Caco-2 (cell line): ENCODE measurements around the gene TMSB10. TPM values are rescaled to one million over a fixed set of nuclear protein-coding genes. Genes with fewer than 3 reads are reported as not detected.
A peak's percentile ranks its signal among the peaks of the same experiment; 100 is the strongest.

Experiments used
- BruUV-seq: library from RNA; stranded (reverse); fragments of 400-500 nt; replicated peaks from 2 replicates; lab custom pipeline; 2021; lab: Mats Ljungman, UMichigan
- CTCF ChIA-PET: fragments of 300-600 bp; sonication (Branson Sonifier 250); formaldehyde crosslinking; loops from one replicate; lab custom pipeline; 2022; ENCODE audit warnings: antibody characterized with exemption; lab: Charles Lee
- POLR2A ChIA-PET: fragments of 300-600 bp; sonication (Branson Sonifier 250); formaldehyde crosslinking; loops from one replicate; lab custom pipeline; 2022; ENCODE audit warnings: antibody characterized with exemption; lab: Charles Lee
- DNase-seq, 2 experiments: peaks; one replicate each; pipeline versions ENCODE4 v3.0.0 to v3.0.0-alpha.2; 2020 to 2022
- H3K27me3 ChIP-seq: replicated peaks from 2 replicates; pipeline ENCODE4 v1.6.0; 2011; ENCODE audit warnings: low read length; ENCODE audit not compliant: control insufficient read depth, insufficient read depth
- H3K36me3 ChIP-seq: 2 replicates; pipeline ENCODE4 v1.5.1; 2011; ENCODE audit warnings: low read length; ENCODE audit not compliant: control insufficient read depth, insufficient read depth
- H3K4me1 ChIP-seq: fragments of 250-450 bp; sonication (Bioruptor Pico); 2 replicates; pipeline ENCODE4 v1.5.1; 2020; ENCODE audit warnings: mild to moderate bottlenecking
- H3K4me3 ChIP-seq: 2 replicates; pipeline ENCODE4 v1.5.1; 2011; ENCODE audit warnings: low read depth, mild to moderate bottlenecking, control low read depth, low read length
- H3K9me3 ChIP-seq: fragments of 250-450 bp; sonication (Bioruptor Pico); 2 replicates; pipeline ENCODE4 v1.5.1; 2020; ENCODE audit warnings: mild to moderate bottlenecking, moderate library complexity
- H3K27ac Mint-ChIP-seq: one replicate; pipeline ENCODE4 v1.8.0; 2022; ENCODE audit warnings: mixed read lengths; ENCODE audit not compliant: unreplicated experiment
- H3K27me3 Mint-ChIP-seq: one replicate; pipeline ENCODE4 v1.8.0; 2022; ENCODE audit warnings: mixed read lengths; ENCODE audit not compliant: insufficient read depth, unreplicated experiment
- H3K36me3 Mint-ChIP-seq: one replicate; pipeline ENCODE4 v1.8.0; 2022; ENCODE audit warnings: mild to moderate bottlenecking, mixed read lengths; ENCODE audit not compliant: insufficient read depth, unreplicated experiment
- H3K4me1 Mint-ChIP-seq: one replicate; pipeline ENCODE4 v1.8.0; 2022; ENCODE audit warnings: low read depth, mixed read lengths; ENCODE audit not compliant: unreplicated experiment
- H3K4me3 Mint-ChIP-seq: one replicate; pipeline ENCODE4 v1.8.0; 2022; ENCODE audit warnings: mild to moderate bottlenecking, moderate library complexity, mixed read lengths; ENCODE audit not compliant: unreplicated experiment
- H3K9me3 Mint-ChIP-seq: one replicate; pipeline ENCODE4 v1.8.0; 2022; ENCODE audit warnings: mixed read lengths; ENCODE audit not compliant: unreplicated experiment
- intact Hi-C: fragments of 100-400 bp; cut with micrococcal nuclease; formaldehyde crosslinking; loops from one replicate; pipeline ENCODE4 v1.10.0; 2022; ENCODE audit not compliant: unreplicated experiment
- total RNA-seq: library from RNA; stranded (reverse); gene quantifications from 2 replicates; pipeline ENCODE4 v1.2.3, GENCODE V29; 2022
- TF ChIP-seq, protein P1 (sequence below), 2 experiments: fragments of 200-600 bp in 1 of 2; IDR thresholded peaks; 1 replicate in 1 of 2; 2 replicates in 1 of 2; pipeline versions ENCODE4 v1.5.1 to v1.8.0; 2011 to 2022; ENCODE audit warnings: antibody characterized with exemption in 1 of 2, control low read depth in 1 of 2, inconsistent platforms in 1 of 2, low read depth in 1 of 2, low read length in 1 of 2, mild to moderate bottlenecking in 1 of 2, moderate library complexity in 1 of 2; ENCODE audit not compliant: insufficient read depth in 1 of 2, severe bottlenecking in 1 of 2, unreplicated experiment in 1 of 2

The TMSB10 gene
- total RNA-seq, 1 experiment from 2014 or later = 1,258 TPM

DNA sequence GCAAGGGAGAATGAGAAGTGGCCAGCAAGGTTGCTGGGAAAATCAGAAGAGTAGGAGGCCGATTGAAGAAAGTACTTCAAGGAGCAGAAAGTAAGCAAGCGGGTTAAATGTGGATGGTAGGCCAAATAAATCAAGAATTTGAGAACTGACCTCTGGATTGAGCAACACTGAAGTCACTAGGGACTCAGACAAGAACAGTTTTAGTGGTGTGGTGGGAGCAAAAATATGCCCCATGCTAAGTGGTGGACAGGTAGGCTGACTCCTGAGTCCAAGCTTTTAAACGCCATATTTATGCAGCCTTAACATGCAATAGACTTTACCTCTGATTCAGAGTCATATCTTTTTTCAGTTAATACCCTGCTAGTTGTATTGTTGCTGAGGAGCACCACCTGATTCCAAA is 29.1 kb upstream of the TMSB10 start:
- intact Hi-C loops = no loop called here
- peaks cover 18% of the 10 kb centered on the region for H3K27me3 Mint-ChIP-seq

GRCh38 chr2:84878459-84878858 is 27.0 kb upstream of the TMSB10 start:
- intact Hi-C loops = no loop called here
- H3K9me3 ChIP-seq = no peaks in the 10 kb centered on the region
- no peak for DNase-seq
- CTCF ChIA-PET = no interaction called here
- Mint-ChIP-seq H3K27ac (no peak overlapping the region), H3K4me1 (peaks cover 7% of the 10 kb centered on the region), H3K4me3 (no peak overlapping the region), H3K9me3 (no peaks in the 10 kb centered on the region), H3K36me3 (peaks cover 6% of the 10 kb centered on the region), H3K27me3 (peaks cover 22% of the 10 kb centered on the region)
- H3K4me3 ChIP-seq = no peak overlapping the region
- POLR2A ChIA-PET = no interaction called here
- BruUV-seq = no TSS peak
- no peaks in the 10 kb centered on the region for H3K27me3 ChIP-seq
- TF ChIP-seq, protein P1, sequence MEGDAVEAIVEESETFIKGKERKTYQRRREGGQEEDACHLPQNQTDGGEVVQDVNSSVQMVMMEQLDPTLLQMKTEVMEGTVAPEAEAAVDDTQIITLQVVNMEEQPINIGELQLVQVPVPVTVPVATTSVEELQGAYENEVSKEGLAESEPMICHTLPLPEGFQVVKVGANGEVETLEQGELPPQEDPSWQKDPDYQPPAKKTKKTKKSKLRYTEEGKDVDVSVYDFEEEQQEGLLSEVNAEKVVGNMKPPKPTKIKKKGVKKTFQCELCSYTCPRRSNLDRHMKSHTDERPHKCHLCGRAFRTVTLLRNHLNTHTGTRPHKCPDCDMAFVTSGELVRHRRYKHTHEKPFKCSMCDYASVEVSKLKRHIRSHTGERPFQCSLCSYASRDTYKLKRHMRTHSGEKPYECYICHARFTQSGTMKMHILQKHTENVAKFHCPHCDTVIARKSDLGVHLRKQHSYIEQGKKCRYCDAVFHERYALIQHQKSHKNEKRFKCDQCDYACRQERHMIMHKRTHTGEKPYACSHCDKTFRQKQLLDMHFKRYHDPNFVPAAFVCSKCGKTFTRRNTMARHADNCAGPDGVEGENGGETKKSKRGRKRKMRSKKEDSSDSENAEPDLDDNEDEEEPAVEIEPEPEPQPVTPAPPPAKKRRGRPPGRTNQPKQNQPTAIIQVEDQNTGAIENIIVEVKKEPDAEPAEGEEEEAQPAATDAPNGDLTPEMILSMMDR (IDR thresholded peaks at IDR 0.05; ENCODE audit: insufficient read depth in 1 of 2, low read depth in 1 of 2, low read length in 1 of 2, severe bottlenecking in 1 of 2, unreplicated experiment in 1 of 2) = no peak
- H3K4me1 ChIP-seq = peaks cover 11% of the 10 kb centered on the region; the same call in 1 of the 2 replicates
- H3K36me3 ChIP-seq = no peaks in the 10 kb centered on the region

More for the DNA sequence above, 29.1 kb upstream of the TMSB10 start:
- Mint-ChIP-seq H3K27ac (peak overlapping the region; percentile 8), H3K36me3 (peaks cover 6% of the 10 kb centered on the region), H3K4me1 (no peaks in the 10 kb centered on the region), H3K4me3 (no peak overlapping the region), H3K9me3 (no peaks in the 10 kb centered on the region)
- H3K36me3 ChIP-seq = no peaks in the 10 kb centered on the region
- ChIA-PET POLR2A (no interaction called here), CTCF (no interaction called here)
- no peak for DNase-seq
- H3K27me3 ChIP-seq = no peaks in the 10 kb centered on the region
- no peak overlapping the region for H3K4me3 ChIP-seq
- TF ChIP-seq, protein P1 (IDR thresholded peaks at IDR 0.05; ENCODE audit: insufficient read depth in 1 of 2, low read depth in 1 of 2, low read length in 1 of 2, severe bottlenecking in 1 of 2, unreplicated experiment in 1 of 2) = no peak
- H3K9me3 ChIP-seq = no peaks in the 10 kb centered on the region
- no TSS peak for BruUV-seq
- peaks cover 10% of the 10 kb centered on the region; the same call in 1 of the 2 replicates for H3K4me1 ChIP-seq

DNA sequence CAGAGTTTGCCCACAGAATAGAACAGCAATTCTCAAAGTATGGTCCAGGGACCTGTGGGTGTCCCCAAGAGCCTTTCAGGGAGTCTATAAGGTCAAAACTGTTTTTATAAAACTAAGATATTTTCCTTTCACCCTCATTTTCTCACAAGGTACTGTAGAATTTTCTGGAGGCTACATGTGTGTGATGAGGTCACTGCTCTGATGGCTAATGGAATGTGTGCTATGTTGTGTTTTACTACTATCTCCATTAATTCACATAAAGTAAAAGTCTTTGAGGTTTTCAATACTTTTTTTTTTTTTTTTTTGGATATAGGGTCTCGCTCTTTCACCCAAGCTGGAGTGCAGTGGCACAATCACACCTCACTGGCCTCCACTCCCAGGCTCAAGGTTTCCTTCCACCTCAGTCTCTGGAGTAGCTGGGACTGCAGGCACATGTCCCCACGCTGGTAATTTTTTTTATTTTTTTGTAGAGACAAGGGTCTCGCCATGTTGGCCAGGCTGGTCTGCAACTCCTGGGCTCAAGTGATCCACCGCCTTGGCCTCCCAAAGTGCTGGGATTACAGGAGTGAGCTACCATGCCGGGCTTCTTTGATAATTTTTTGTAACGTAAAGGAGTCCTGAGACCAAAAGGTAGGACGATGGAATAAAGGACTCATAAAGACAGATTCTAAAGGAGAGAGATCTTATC is 26.4 kb upstream of the TMSB10 start:
- H3K9me3 Mint-ChIP-seq = no peaks in the 10 kb centered on the region
- H3K27me3 ChIP-seq = no peaks in the 10 kb centered on the region
- ChIA-PET CTCF (no interaction called here), POLR2A (no interaction called here)
- no peaks in the 10 kb centered on the region for H3K9me3 ChIP-seq
- peaks cover 6% of the 10 kb centered on the region for H3K36me3 Mint-ChIP-seq
- H3K27me3 Mint-ChIP-seq = peaks cover 24% of the 10 kb centered on the region
- no peak overlapping the region for H3K4me3 ChIP-seq
- BruUV-seq = no TSS peak
- H3K36me3 ChIP-seq = no peaks in the 10 kb centered on the region
- intact Hi-C loops = no loop called here
- H3K4me1 Mint-ChIP-seq = peaks cover 7% of the 10 kb centered on the region
- TF ChIP-seq, protein P1 (IDR thresholded peaks at IDR 0.05; ENCODE audit: insufficient read depth in 1 of 2, low read depth in 1 of 2, low read length in 1 of 2, severe bottlenecking in 1 of 2, unreplicated experiment in 1 of 2) = no peak
- H3K4me3 Mint-ChIP-seq = no peak overlapping the region
- DNase-seq = no peak
- H3K27ac Mint-ChIP-seq = no peak overlapping the region
- H3K4me1 ChIP-seq = peaks cover 11% of the 10 kb centered on the region; the same call in 1 of the 2 replicates
